SK-N-SH (cell line): ENCODE data around the gene EPHB2. TPM values are rescaled to one million over a fixed set of nuclear protein-coding genes. Genes with fewer than 3 reads are reported as not detected.
A peak's percentile ranks its signal among the peaks of the same experiment; 100 is the strongest.
"Not testable (repeated sequence)": the region's sequence is repeated elsewhere in the genome, so short reads cannot be mapped to it uniquely, and the experiment has no call there.

Experiments used
- CTCF ChIA-PET: fragments of 300-600, 350-600 bp; formaldehyde crosslinking; extraction: SDS; loops from one replicate; lab custom pipeline; 2021; lab: Yijun Ruan, JAX
- POLR2A ChIA-PET: fragments of 350-600 bp; sonication (Branson Sonifier 250); formaldehyde crosslinking; extraction: SDS; loops from one replicate; lab custom pipeline; 2020; ENCODE audit warnings: antibody characterized with exemption, inconsistent platforms; lab: Yijun Ruan, JAX
- DNase-seq: peaks from one replicate; pipeline ENCODE4 v3.0.0; 2012
- H2AFZ ChIP-seq: fragments of 200-600 bp; sonication (generic); 2 replicates; pipeline ENCODE4 v1.8.1; 2016; ENCODE audit warnings: antibody characterized with exemption, mild to moderate bottlenecking, low read depth
- H3F3A ChIP-seq: fragments of 200-600 bp; sonication (generic); replicated peaks from 2 replicates; pipeline ENCODE3; 2016; ENCODE audit warnings: antibody characterized with exemption, mild to moderate bottlenecking; ENCODE audit not compliant: insufficient read depth
- H3K27ac ChIP-seq, 2 experiments: fragments of 200-500 bp in 1 of 2; fragments of 200-600 bp in 1 of 2; sonication (Bioruptor generic) in 1 of 2; sonication (generic), shearing (Covaris generic) in 1 of 2; 2 replicates each; pipeline versions ENCODE4 v1.5.1 to v1.6.1; 2014 to 2016; ENCODE audit warnings: low read depth in 2 of 2, inconsistent platforms in 1 of 2, low read length in 1 of 2, mild to moderate bottlenecking in 1 of 2, mixed read lengths in 1 of 2
- H3K27me3 ChIP-seq: fragments of 200-600 bp; sonication (generic), shearing (Covaris generic); 2 replicates; pipeline ENCODE4 v1.6.1; 2016; ENCODE audit warnings: mixed run types; ENCODE audit not compliant: insufficient read depth
- H3K36me3 ChIP-seq, 2 experiments: fragments of 200-500 bp in 1 of 2; fragments of 200-600 bp in 1 of 2; sonication (Bioruptor generic) in 1 of 2; sonication (generic) in 1 of 2; replicated peaks in 1 of 2; 2 replicates each; pipeline versions ENCODE3 to v1.5.1; 2014 to 2016; ENCODE audit warnings: low read length in 1 of 2, mild to moderate bottlenecking in 1 of 2; ENCODE audit not compliant: insufficient read depth in 2 of 2, control insufficient read depth in 1 of 2
- H3K4me1 ChIP-seq, 2 experiments: fragments of 200-500 bp in 1 of 2; fragments of 200-600 bp in 1 of 2; sonication (Bioruptor generic) in 1 of 2; sonication (generic), shearing (Covaris generic) in 1 of 2; 2 replicates each; pipeline versions ENCODE4 v1.5.1 to v1.6.1; 2014 to 2016; ENCODE audit warnings: low read depth in 1 of 2, low read length in 1 of 2, mixed run types in 1 of 2; ENCODE audit not compliant: insufficient read depth in 2 of 2, control insufficient read depth in 1 of 2
- H3K4me2 ChIP-seq: fragments of 200-600 bp; sonication (generic), shearing (Covaris generic); 2 replicates; pipeline ENCODE4 v1.6.1; 2017; ENCODE audit warnings: mixed run types
- H3K4me3 ChIP-seq, 2 experiments: fragments of 200-500 bp in 1 of 2; fragments of 200-600 bp in 1 of 2; sonication (Bioruptor generic) in 1 of 2; sonication (generic), shearing (Covaris generic) in 1 of 2; 2 replicates each; pipeline versions ENCODE4 v1.5.1 to v1.8.1; 2014 to 2016; ENCODE audit warnings: low read depth in 2 of 2, inconsistent platforms in 1 of 2, low read length in 1 of 2, mild to moderate bottlenecking in 1 of 2, mixed read lengths in 1 of 2, moderate library complexity in 1 of 2
- H3K79me2 ChIP-seq: fragments of 200-600 bp; sonication (generic); 2 replicates; pipeline ENCODE4 v1.8.1; 2017; ENCODE audit warnings: mild to moderate bottlenecking; ENCODE audit not compliant: insufficient read depth
- H3K9ac ChIP-seq: fragments of 200-600 bp; sonication (generic); 2 replicates; pipeline ENCODE4 v1.6.1; 2017; ENCODE audit warnings: mixed run types
- H3K9me2 ChIP-seq: fragments of 200-600 bp; sonication (generic); 2 replicates; pipeline ENCODE4 v1.6.1; 2017; ENCODE audit warnings: mixed run types
- H3K9me3 ChIP-seq: fragments of 200-600 bp; sonication (generic); 2 replicates; pipeline ENCODE4 v1.6.1; 2017; ENCODE audit warnings: mixed run types, mild to moderate bottlenecking, moderate library complexity
- H4K20me1 ChIP-seq: fragments of 200-600 bp; sonication (generic); 2 replicates; pipeline ENCODE4 v1.6.1; 2017; ENCODE audit warnings: mild to moderate bottlenecking, mixed run types; ENCODE audit not compliant: insufficient read depth
- ELF1 ChIP-seq: IDR thresholded peaks from 2 replicates; pipeline ENCODE4 v1.4.0; 2012
- FOSL2 ChIP-seq: IDR thresholded peaks from 2 replicates; pipeline ENCODE4 v1.4.0; 2012; ENCODE audit warnings: low read depth, mild to moderate bottlenecking, moderate library complexity, borderline replicate concordance
- FOXM1 ChIP-seq: IDR thresholded peaks from 2 replicates; pipeline ENCODE4 v1.4.0; 2012; ENCODE audit warnings: low read depth, mild to moderate bottlenecking
- NFIC ChIP-seq: IDR thresholded peaks from 2 replicates; pipeline ENCODE4 v1.4.0; 2012; ENCODE audit warnings: borderline replicate concordance
- PBX3 ChIP-seq: IDR thresholded peaks from 2 replicates; pipeline ENCODE4; 2012
- POLR2AphosphoS5 ChIP-seq: IDR thresholded peaks from 2 replicates; pipeline ENCODE4 v1.6.1; 2012; ENCODE audit warnings: low read depth, low read length
- RXRA ChIP-seq: IDR thresholded peaks from 2 replicates; pipeline ENCODE4 v1.4.0; 2012; ENCODE audit warnings: low read depth, mild to moderate bottlenecking, borderline replicate concordance
- TCF12 ChIP-seq: IDR thresholded peaks from 2 replicates; pipeline ENCODE4 v1.4.0; 2012
- WGBS: methylation state at CpG from one replicate; pipeline ENCODE4 v1.1.6; 2017; ENCODE audit warnings: low lambda C conversion rate; 5-methylcytosine and 5-hydroxymethylcytosine counted together
- polyA plus RNA-seq, 3 experiments: library from polyadenylated mRNA; depleted of rRNA; stranded (reverse); fragments of >200 nt; gene quantifications; 2 replicates each; pipeline ENCODE4 v1.2.3, GENCODE V29; 2012
- TF ChIP-seq, protein P1 (sequence below): fragments of 150-350 bp; IDR thresholded peaks from 2 replicates; pipeline ENCODE4 v1.6.1; 2017; ENCODE audit warnings: antibody characterized with exemption, low read length, low read depth, borderline replicate concordance

Gene EPHB2
- polyA plus RNA-seq, 1 of the 3 experiments (the other 2 are of a cell fraction) = 25.2 TPM

GRCh38 chr1:22832414-22832786 lies 121.8 kb downstream of the EPHB2 start:
- no peaks in the 10 kb centered on the region for H3K36me3 ChIP-seq
- H3K4me3 ChIP-seq = 0 out of 4 replicates have a peak overlapping the region, but pooled peaks of 1 of the 2 experiments have one; percentile 2
- peak overlapping the region; percentile 48; the same call in 1 of the 2 replicates for H3K4me2 ChIP-seq
- DNase-seq = no peak
- CTCF ChIA-PET = interaction anchor here (1.1 kb wide), 1 partner anchor 673 kb away, joined by 3 read pairs; no protein-coding TSS in a partner anchor
- no peaks in the 10 kb centered on the region for H3K9me3 ChIP-seq
- H3K27ac ChIP-seq = peak overlapping the region in 1 of 2 experiments; percentile 90; a peak in 2 of 4 replicates
- TF ChIP-seq, protein P1, sequence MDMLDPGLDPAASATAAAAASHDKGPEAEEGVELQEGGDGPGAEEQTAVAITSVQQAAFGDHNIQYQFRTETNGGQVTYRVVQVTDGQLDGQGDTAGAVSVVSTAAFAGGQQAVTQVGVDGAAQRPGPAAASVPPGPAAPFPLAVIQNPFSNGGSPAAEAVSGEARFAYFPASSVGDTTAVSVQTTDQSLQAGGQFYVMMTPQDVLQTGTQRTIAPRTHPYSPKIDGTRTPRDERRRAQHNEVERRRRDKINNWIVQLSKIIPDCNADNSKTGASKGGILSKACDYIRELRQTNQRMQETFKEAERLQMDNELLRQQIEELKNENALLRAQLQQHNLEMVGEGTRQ = no peak
- TF ChIP-seq TCF12 = peak; percentile 59
- TF ChIP-seq POLR2AphosphoS5 = no peak
- peak; percentile 10; the same call in 1 of the 2 replicates for TF ChIP-seq FOSL2
- no peaks in the 10 kb centered on the region for H3K9me2 ChIP-seq
- H3K27me3 ChIP-seq = no peaks in the 10 kb centered on the region
- no peak overlapping the region for H2AFZ ChIP-seq
- H4K20me1 ChIP-seq = no peaks in the 10 kb centered on the region
- peaks cover 3% of the 10 kb centered on the region; the same call in 1 of the 2 replicates for H3K79me2 ChIP-seq
- H3K9ac ChIP-seq = peak overlapping the region; percentile 13; the same call in 1 of the 2 replicates
- 32% methylated on average over 3 of the region's 3 CpGs for WGBS
- H3F3A ChIP-seq = peaks cover 19% of the 10 kb centered on the region
- H3K4me1 ChIP-seq = peaks cover 19 to 32% of the 10 kb centered on the region in 2 experiments
- POLR2A ChIA-PET = no interaction called here

- WGBS = 98% methylated on average over 1 of the region's 1 CpG
- CTCF ChIA-PET = no interaction called here
- H3K9ac ChIP-seq = no peak overlapping the region
These were observed 123.1 kb downstream of the EPHB2 start for GRCh38 chr1:22833699-22834098.

DNA sequence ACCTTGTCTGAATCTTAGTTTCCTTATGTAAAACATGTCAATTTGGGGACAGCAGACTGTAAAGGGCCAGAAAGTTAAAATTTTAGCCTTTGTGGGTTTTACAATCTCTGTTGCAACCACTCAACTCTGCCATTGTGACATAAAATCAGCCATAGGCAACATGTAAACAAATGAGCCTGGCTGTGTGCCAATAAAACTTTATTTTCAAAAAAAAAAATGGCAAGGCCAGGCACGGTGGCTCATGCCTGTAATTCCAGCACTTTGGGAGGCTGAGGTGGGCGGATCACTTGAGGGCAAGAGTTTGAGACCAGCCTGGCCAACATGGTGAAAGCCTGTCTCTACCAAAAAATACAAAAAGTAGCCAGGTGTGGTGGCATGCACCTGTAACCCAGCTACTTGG lies 123.8 kb downstream of the EPHB2 start:
- POLR2A ChIA-PET, H3K4me3 ChIP-seq, CTCF ChIA-PET, H3K9me3 ChIP-seq, H3K27ac ChIP-seq, H3K79me2 ChIP-seq, H3K4me2 ChIP-seq, H2AFZ ChIP-seq, H4K20me1 ChIP-seq, H3K9ac ChIP-seq: not testable (repeated sequence)
- Histone ChIP-seq H3F3A (peaks cover 19% of the 10 kb centered on the region), H3K4me1 (peaks cover 2 to 13% of the 10 kb centered on the region in 2 experiments; a peak in 3 of 4 replicates)
- 65% methylated on average over 2 of the region's 2 CpGs for WGBS
- peak; percentile 32; the same call in 1 of the 2 replicates for TF ChIP-seq NFIC
- TF ChIP-seq, all 33 proteins: peak for 1; not testable (repeated sequence) for 32
- H3K36me3 ChIP-seq, DNase-seq, H3K27me3 ChIP-seq, H3K9me2 ChIP-seq: not testable (repeated sequence)

More at GRCh38 chr1:22833699-22834098, 123.1 kb downstream of the EPHB2 start:
- Histone ChIP-seq H3F3A (peaks cover 19% of the 10 kb centered on the region), H3K27me3 (no peaks in the 10 kb centered on the region), H3K9me2 (no peaks in the 10 kb centered on the region), H3K9me3 (no peaks in the 10 kb centered on the region), H4K20me1 (no peaks in the 10 kb centered on the region), H3K27ac (no peak overlapping the region), H3K4me2 (no peak overlapping the region), H3K4me1 (peaks cover 8 to 19% of the 10 kb centered on the region in 2 experiments), H2AFZ (no peak overlapping the region), H3K79me2 (peaks cover 3% of the 10 kb centered on the region; the same call in 1 of the 2 replicates), H3K4me3 (no peak overlapping the region), H3K36me3 (no peaks in the 10 kb centered on the region)
- TF ChIP-seq RXRA = no peak
- TF ChIP-seq ELF1 = no peak
- no peak for TF ChIP-seq PBX3
- no peak for TF ChIP-seq FOXM1
- DNase-seq = no peak
- POLR2A ChIA-PET = no interaction called here
